Ovary (tissue), 9 donors: Measurements from ENCODE around the gene PLBD2. TPM values are rescaled to one million over a fixed set of nuclear protein-coding genes. Genes with fewer than 3 reads are reported as not detected.

Experiments
- DNase-seq, 5 donors: peaks; one replicate each; pipeline ENCODE4 v3.0.0-alpha.2; 2019 to 2020
- H3K27ac ChIP-seq, 2 donors: fragments of 200-600 bp; one replicate each; pipeline versions ENCODE4 v1.5.1 to v1.8.0; 2019 to 2022
- H3K27me3 ChIP-seq: fragments of 200-600 bp; one replicate; pipeline ENCODE4 v1.8.0; 2022
- H3K36me3 ChIP-seq: fragments of 200-600 bp; sonication (generic); one replicate; pipeline ENCODE4 v1.5.1; 2019
- H3K4me1 ChIP-seq: one replicate; pipeline ENCODE4 v1.8.1; 2013; ENCODE audit warnings: mild to moderate bottlenecking, moderate library complexity; ENCODE audit not compliant: insufficient read depth
- H3K4me3 ChIP-seq: fragments of 200-600 bp; sonication (generic); one replicate; pipeline ENCODE4 v1.5.1; 2017
- H3K9me3 ChIP-seq, 2 donors: fragments of 200-600 bp in 1 of 2; sonication (generic) in 1 of 2; one replicate each; pipeline versions ENCODE4 v1.5.1 to v1.8.1; 2013 to 2019; ENCODE audit warnings: mild to moderate bottlenecking in 1 of 2, moderate library complexity in 1 of 2
- CTCF ChIP-seq, 3 donors: fragments of 450-650 bp in 2 of 3; fragments of 200-600 bp in 1 of 3; IDR thresholded peaks; one replicate each; pipeline versions ENCODE4 v1.5.1 to v1.8.0; 2016 to 2022; ENCODE audit warnings: antibody characterized with exemption in 3 of 3, mild to moderate bottlenecking in 1 of 3
- EP300 ChIP-seq: sonication (generic); formaldehyde crosslinking; IDR thresholded peaks from one replicate; pipeline ENCODE4 v1.6.1; 2017; ENCODE audit warnings: antibody characterized with exemption
- POLR2A ChIP-seq: fragments of 450-650 bp; IDR thresholded peaks from one replicate; pipeline ENCODE4 v1.6.1; 2017; ENCODE audit warnings: antibody characterized with exemption, mild to moderate bottlenecking, moderate library complexity
- WGBS, 3 donors: extraction: QIAGEN DNeasy Blood & Tissue Kit in 1 of 3; methylation state at CpG; one replicate each; pipeline versions ENCODE4 v1.1.5 to v1.1.7; 2013 to 2017; 5-methylcytosine and 5-hydroxymethylcytosine counted together
- intact Hi-C, 4 donors: fragments of 100-400 bp; cut with DNase I; formaldehyde crosslinking; loops; one replicate each; pipeline versions ENCODE4 v1.11.0 to v1.15.1; 2022 to 2023
- polyA plus RNA-seq, 2 donors: library from polyadenylated mRNA; stranded (reverse); fragments of 200-250 nt in 1 of 2; fragments of 350-450 nt in 1 of 2; fragmentation: Illumina TruSeq in 1 of 2; extraction: RNeasy Lipid Tissue Mini Kit (QIAGEN cat#74804) in 1 of 2; gene quantifications; one replicate each; pipeline ENCODE4 v1.2.3, GENCODE V29; 2013 to 2014
- total RNA-seq, 7 donors: library from RNA; depleted of rRNA in 2 of 7; stranded (reverse); fragments of >200 nt in 2 of 7; fragmentation: NEBNext Ultra II Directional in 3 of 7; extraction: Animal tissue kit (Norgen Biotek cat#: 25700) in 3 of 7; gene quantifications; one replicate each; pipeline versions ENCODE4 v1.1.0 to v1.2.4, GENCODE V29; 2016 to 2023
- donor health status: DM: no; HTN: no; CAD: no; lungs with moderate emphysema.
- donor health status: DM: no; HTN: no; CAD: no.
- donor health status: Bipolar disorder and iron deficiency.
- donor health status: DM: yes; HTN: yes; CAD: no.
- donor health status: DM: no; HTN: no; CAD: no.
- donor health status: DM: yes; HTN: yes; CAD: no.

The PLBD2 gene
- total and polyA plus RNA-seq, 9 donors, result 31.5 to 135 (median 81.9) TPM

GRCh38 chr12:113330505-113330904 lies 27.9 kb upstream of the PLBD2 start:
- intact Hi-C loops, result loop anchor here in 2 of 4 donors (10.0 kb wide), 1 partner anchor 136 kb away; no protein-coding TSS in a partner anchor
- no peaks in the 10 kb centered on the region for H3K9me3 ChIP-seq
- H3K36me3 ChIP-seq, result no peaks in the 10 kb centered on the region
- H3K4me3 ChIP-seq, result no peak overlapping the region
- WGBS, 3 donors, result 89 to 91% (median 90%) methylated on average over 2 of the region's 2 CpGs
- no peak for DNase-seq
- TF ChIP-seq EP300, result no peak
- H3K4me1 ChIP-seq, result peaks cover 9% of the 10 kb centered on the region
- H3K27ac ChIP-seq, result no peak overlapping the region
- H3K27me3 ChIP-seq, result no peaks in the 10 kb centered on the region

GRCh38 chr12:113332688-113333417 lies 25.5 kb upstream of the PLBD2 start:
- 35 to 60% (median 35%) methylated on average over 17 of the region's 17 CpGs for WGBS, 3 donors
- Histone ChIP-seq H3K4me1 (peaks cover 5% of the 10 kb centered on the region), H3K27ac (peak overlapping the region in 1 of 2 donors; percentile 50), H3K36me3 (no peaks in the 10 kb centered on the region), H3K9me3 (no peaks in the 10 kb centered on the region), H3K4me3 (peak overlapping the region; percentile 56), H3K27me3 (no peaks in the 10 kb centered on the region)
- DNase-seq, result peak in 2 of 5 donors; percentile 44 to 46
- TF ChIP-seq CTCF (IDR thresholded peaks at IDR 0.05), result no peak
- no peak for TF ChIP-seq POLR2A
- no peak for TF ChIP-seq EP300
- intact Hi-C loops, result loop anchor here in 2 of 4 donors (10.0 kb wide), 1 partner anchor 138 kb away; no protein-coding TSS in a partner anchor

- TF ChIP-seq POLR2A, result no peak
- no peak for TF ChIP-seq CTCF (IDR thresholded peaks at IDR 0.05)
- TF ChIP-seq EP300, result no peak
- intact Hi-C loops, result loop anchor here in 2 of 4 donors (10.0 kb wide), 1 partner anchor 139 kb away; no protein-coding TSS in a partner anchor
- Histone ChIP-seq H3K36me3 (no peaks in the 10 kb centered on the region), H3K4me1 (peaks cover 4% of the 10 kb centered on the region), H3K27ac (peak overlapping the region in 1 of 2 donors; percentile 50), H3K27me3 (no peaks in the 10 kb centered on the region), H3K9me3 (no peaks in the 10 kb centered on the region), H3K4me3 (peak overlapping the region; percentile 56)
- WGBS, 3 donors, result 37 to 58% (median 40%) methylated on average over 5 of the region's 5 CpGs
- DNase-seq, result no peak
Observed at GRCh38 chr12:113333418-113333750, 25.0 kb upstream of the PLBD2 start.

GRCh38 chr12:113333877-113334785 lies 24.3 kb upstream of the PLBD2 start:
- Histone ChIP-seq H3K4me1 (peaks cover 3% of the 10 kb centered on the region), H3K27me3 (no peaks in the 10 kb centered on the region), H3K4me3 (peak overlapping the region; percentile 56), H3K9me3 (no peaks in the 10 kb centered on the region), H3K36me3 (no peaks in the 10 kb centered on the region), H3K27ac (peak overlapping the region; percentile 3 to 50)
- intact Hi-C loops, result loop anchor here in 2 of 4 donors (10.0 kb wide), 1 partner anchor 139 kb away; no protein-coding TSS in a partner anchor
- no peak for TF ChIP-seq EP300
- no peak for TF ChIP-seq POLR2A
- TF ChIP-seq CTCF (IDR thresholded peaks at IDR 0.05), result no peak
- 2 to 11% (median 5%) methylated on average over 27 of the region's 27 CpGs for WGBS, 3 donors
- DNase-seq, result peak in 2 of 5 donors; percentile 47 to 60
